Thymus (tissue), 11 donors: Measurements from ENCODE around the gene SFTPA2. TPM values are rescaled to one million over a fixed set of nuclear protein-coding genes. Genes with fewer than 3 reads are reported as not detected.
"Not testable (repeated sequence)": the region's sequence is repeated elsewhere in the genome, so short reads cannot be mapped to it uniquely, and the experiment has no call there.

Experiments used
- DNase-seq, 9 donors: peaks; one replicate each; pipeline ENCODE4 v3.0.0-alpha.2; 2013; ENCODE audit warnings: low spot score in 9 of 9, low read depth in 6 of 9, missing footprints in 1 of 9
- H3K27ac ChIP-seq, 2 donors: one replicate each; pipeline ENCODE4 v1.5.1; 2013; ENCODE audit warnings: control low read depth in 1 of 2, low read depth in 1 of 2, low read length in 1 of 2, mild to moderate bottlenecking in 1 of 2, moderate library complexity in 1 of 2
- H3K27me3 ChIP-seq, 2 donors: one replicate each; pipeline ENCODE4 v1.5.1; 2013; ENCODE audit warnings: low read length in 1 of 2; ENCODE audit not compliant: control insufficient read depth in 2 of 2, insufficient read depth in 1 of 2
- H3K36me3 ChIP-seq, 2 donors: one replicate each; pipeline ENCODE4 v1.5.1; 2013; ENCODE audit warnings: low read length in 1 of 2, mild to moderate bottlenecking in 1 of 2, moderate library complexity in 1 of 2; ENCODE audit not compliant: control insufficient read depth in 2 of 2, insufficient read depth in 2 of 2
- H3K4me1 ChIP-seq, 2 donors: one replicate each; pipeline ENCODE4 v1.5.1; 2013; ENCODE audit warnings: low read length in 2 of 2; ENCODE audit not compliant: control insufficient read depth in 2 of 2, insufficient read depth in 2 of 2
- H3K4me3 ChIP-seq, 2 donors: one replicate each; pipeline ENCODE4 v1.5.1; 2013; ENCODE audit warnings: low read length in 2 of 2, control low read depth in 1 of 2, mild to moderate bottlenecking in 1 of 2
- H3K9me3 ChIP-seq, 2 donors: one replicate each; pipeline ENCODE4 v1.5.1; 2013; ENCODE audit warnings: low read length in 1 of 2, mild to moderate bottlenecking in 1 of 2; ENCODE audit not compliant: control insufficient read depth in 2 of 2, insufficient read depth in 1 of 2
- whole genome bisulfite sequencing: extraction: QIAGEN DNeasy Blood & Tissue Kit; methylation state at CpG from one replicate; pipeline ENCODE4 v1.1.7; 2013; 5-methylcytosine and 5-hydroxymethylcytosine counted together
- polyA plus RNA-seq: library from polyadenylated mRNA; stranded (reverse); fragments of 200-250 nt; gene quantifications from one replicate; pipeline ENCODE4 v1.2.3, GENCODE V29; 2013
- total RNA-seq: library from RNA; stranded (reverse); fragments of 120-200 nt; gene quantifications from one replicate; pipeline ENCODE4 v1.2.4, GENCODE V29; 2013
- donor health status: healthy.

SFTPA2 gene
- total and polyA plus RNA-seq, 2 donors: 2.3 to 14.6 TPM

- Histone ChIP-seq H3K36me3 (no peaks in the 10 kb centered on the region), H3K4me1 (no peaks in the 10 kb centered on the region), H3K4me3 (no peak overlapping the region), H3K27me3 (peaks cover 0 to 9% of the 10 kb centered on the region in 2 donors), H3K9me3 (no peaks in the 10 kb centered on the region), H3K27ac (no peak overlapping the region)
- no peak for DNase-seq
- 94% methylated on average over 4 of the region's 4 CpGs for WGBS
Observed at GRCh38 chr10:79563426-79563825, 3.2 kb upstream of the SFTPA2 start.

DNA sequence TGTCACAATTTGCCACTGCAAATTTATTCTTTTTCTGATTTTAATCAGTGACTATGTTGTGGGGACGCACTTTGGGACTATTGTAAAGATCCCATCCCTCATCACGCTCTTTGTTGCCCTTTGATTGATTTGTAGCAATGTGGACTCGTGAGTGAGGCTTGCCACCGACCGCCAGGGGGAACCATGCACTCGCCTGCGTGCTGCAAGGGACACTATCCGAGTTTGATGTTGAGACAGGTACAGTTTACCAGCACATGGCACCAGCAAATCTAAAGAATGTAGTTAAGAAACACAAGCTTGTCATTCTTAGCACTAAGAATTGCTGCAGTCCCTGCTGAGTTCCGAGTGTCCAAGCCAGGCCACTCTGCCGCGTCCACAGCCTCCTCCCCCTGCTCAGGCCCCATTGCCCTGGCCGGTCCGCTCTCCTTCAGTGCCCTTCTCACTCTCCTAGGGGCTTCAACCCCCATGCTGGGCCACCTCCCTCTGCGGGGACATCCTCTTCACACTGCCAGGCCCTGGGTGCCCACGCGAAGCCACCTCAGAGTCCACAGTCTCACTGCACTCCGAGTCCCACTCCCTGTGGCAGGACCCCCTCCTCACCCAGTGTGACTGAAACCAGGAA, 2.0 kb upstream of the SFTPA2 start:
- H3K4me3 ChIP-seq: no peak overlapping the region
- no peaks in the 10 kb centered on the region for H3K36me3 ChIP-seq
- 23% methylated on average over 17 of the region's 17 CpGs for WGBS
- H3K4me1 ChIP-seq: no peaks in the 10 kb centered on the region
- H3K27ac ChIP-seq: no peak overlapping the region
- no peaks in the 10 kb centered on the region for H3K9me3 ChIP-seq
- peak in 7 of 9 donors; percentile 27 to 65 (median 41) for DNase-seq
- peaks cover 0 to 9% of the 10 kb centered on the region in 2 donors for H3K27me3 ChIP-seq

GRCh38 chr10:79561257-79561656, 1.1 kb upstream of the SFTPA2 start:
- Histone ChIP-seq H3K4me3 (no peak overlapping the region), H3K27ac (no peak overlapping the region), H3K9me3 (no peaks in the 10 kb centered on the region), H3K27me3 (peaks cover 0 to 9% of the 10 kb centered on the region in 2 donors), H3K36me3 (no peaks in the 10 kb centered on the region), H3K4me1 (no peaks in the 10 kb centered on the region)
- DNase-seq: no peak
- WGBS: 96% methylated on average over 3 of the region's 3 CpGs

DNA sequence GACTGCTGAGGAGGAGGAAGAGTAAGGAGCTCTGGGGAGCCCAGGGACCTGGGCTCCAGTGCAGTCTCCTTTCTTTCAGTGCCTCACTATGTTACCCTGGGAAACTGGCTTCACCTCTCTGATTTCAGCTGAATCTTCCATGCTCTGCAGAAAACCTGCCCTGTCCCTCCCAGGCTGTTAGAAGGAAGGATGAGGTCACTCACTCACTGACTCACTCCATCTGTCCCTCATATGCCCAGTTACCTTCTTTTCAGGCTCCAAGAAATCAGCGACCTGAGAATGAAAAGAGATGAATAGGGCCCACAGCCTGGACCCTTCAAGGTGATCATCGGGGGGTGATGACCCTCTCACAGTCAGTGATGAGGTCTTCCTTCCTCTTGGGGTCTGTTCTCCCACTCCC, 481 bp downstream of the SFTPA2 start:
- DNase-seq: no peak
- Histone ChIP-seq H3K4me1 (no peaks in the 10 kb centered on the region), H3K27me3 (peaks cover 0 to 7% of the 10 kb centered on the region in 2 donors), H3K36me3 (no peaks in the 10 kb centered on the region), H3K27ac (no peak overlapping the region), H3K4me3 (no peak overlapping the region), H3K9me3 (no peaks in the 10 kb centered on the region)
- whole genome bisulfite sequencing: 92% methylated on average over 2 of the region's 2 CpGs

DNA sequence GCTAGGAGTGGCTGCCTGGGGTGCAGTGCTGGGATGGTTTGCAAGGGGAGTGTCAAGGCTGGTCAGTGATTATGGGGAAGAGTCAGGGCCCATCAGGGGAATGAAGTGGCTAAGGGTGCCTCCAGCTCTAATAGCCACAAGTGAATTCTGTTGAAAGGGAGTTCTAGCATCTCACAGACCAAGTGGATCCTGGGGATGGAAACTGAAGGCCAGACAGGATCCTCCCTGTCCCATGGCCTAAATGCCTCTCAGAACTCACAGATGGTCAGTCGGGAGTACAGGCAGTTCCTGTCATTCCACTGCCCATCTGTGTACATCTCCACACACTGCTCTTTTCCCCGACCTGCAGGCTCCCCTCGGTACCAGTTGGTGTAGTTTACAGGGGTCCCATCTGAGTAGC, 3.2 kb downstream of the SFTPA2 start:
- H3K27ac ChIP-seq, H3K27me3 ChIP-seq, H3K4me1 ChIP-seq, H3K4me3 ChIP-seq, H3K36me3 ChIP-seq, DNase-seq, H3K9me3 ChIP-seq: not testable (repeated sequence)
- WGBS: 93% methylated on average over 3 of the region's 3 CpGs

GRCh38 chr10:79555354-79556309, 4.6 kb downstream of the SFTPA2 start:
- no peak for DNase-seq
- Histone ChIP-seq H3K4me3 (no peak overlapping the region), H3K9me3 (no peaks in the 10 kb centered on the region), H3K27ac (no peak overlapping the region), H3K27me3 (no peaks in the 10 kb centered on the region), H3K4me1 (no peaks in the 10 kb centered on the region), H3K36me3 (no peaks in the 10 kb centered on the region)
- 96% methylated on average over 11 of the region's 11 CpGs for WGBS

DNA sequence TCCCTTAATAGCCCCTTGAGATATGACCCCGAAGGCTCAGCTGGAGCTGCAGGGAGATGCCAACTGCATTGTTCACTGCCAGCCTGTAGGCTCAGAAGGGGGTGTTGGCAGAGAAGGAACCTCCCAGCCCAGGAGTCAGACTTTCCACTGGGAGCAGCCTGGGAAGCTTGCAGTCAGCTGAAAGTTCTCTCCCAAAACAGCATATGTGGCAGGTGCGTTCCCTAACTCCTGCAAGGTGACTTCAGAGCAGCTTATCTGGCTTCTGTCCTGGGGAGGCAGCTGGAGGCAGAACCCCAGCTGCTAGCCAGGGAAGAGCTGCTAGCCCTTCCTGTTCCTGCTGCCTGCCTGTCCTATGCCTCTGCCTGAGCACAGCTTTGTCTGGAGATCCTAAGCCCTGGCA, 8.1 kb downstream of the SFTPA2 start:
- Histone ChIP-seq H3K27ac (no peak overlapping the region), H3K27me3 (no peaks in the 10 kb centered on the region), H3K36me3 (no peaks in the 10 kb centered on the region), H3K4me3 (no peak overlapping the region), H3K4me1 (no peaks in the 10 kb centered on the region), H3K9me3 (no peaks in the 10 kb centered on the region)
- DNase-seq: no peak
- WGBS: 96% methylated on average over 2 of the region's 2 CpGs

GRCh38 chr10:79547973-79548372, 12.2 kb downstream of the SFTPA2 start:
- Histone ChIP-seq H3K27ac (no peak overlapping the region), H3K4me3 (no peak overlapping the region), H3K36me3 (no peaks in the 10 kb centered on the region), H3K4me1 (peaks cover 2 to 3% of the 10 kb centered on the region in 2 donors), H3K9me3 (no peaks in the 10 kb centered on the region), H3K27me3 (no peaks in the 10 kb centered on the region)
- WGBS: 27% methylated on average over 3 of the region's 3 CpGs
- DNase-seq: no peak

DNA sequence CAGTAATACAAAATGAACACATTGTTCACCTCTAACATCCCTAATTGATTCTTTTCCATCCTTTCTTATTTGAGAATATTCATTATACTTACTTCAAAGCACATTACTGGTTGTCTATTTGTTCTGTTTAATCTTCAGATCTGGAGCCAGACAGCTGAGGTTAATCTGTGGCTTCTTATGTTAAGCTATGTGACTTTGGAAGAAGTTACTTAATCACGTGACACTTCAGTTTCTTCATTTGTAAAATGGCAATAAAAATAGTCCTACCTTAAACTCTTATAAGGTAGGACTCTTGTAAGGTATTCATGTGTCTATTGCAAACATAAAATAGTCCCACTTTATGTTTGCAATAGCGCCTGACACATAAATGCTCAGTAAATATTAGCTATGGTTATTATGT, 13.1 kb downstream of the SFTPA2 start:
- H3K36me3 ChIP-seq, H3K27me3 ChIP-seq, H3K9me3 ChIP-seq, H3K4me1 ChIP-seq, DNase-seq, H3K27ac ChIP-seq, H3K4me3 ChIP-seq: not testable (repeated sequence)
- 79% methylated on average over 2 of the region's 2 CpGs for WGBS
